ENCODE results near the gene DNAH10.

DNA sequence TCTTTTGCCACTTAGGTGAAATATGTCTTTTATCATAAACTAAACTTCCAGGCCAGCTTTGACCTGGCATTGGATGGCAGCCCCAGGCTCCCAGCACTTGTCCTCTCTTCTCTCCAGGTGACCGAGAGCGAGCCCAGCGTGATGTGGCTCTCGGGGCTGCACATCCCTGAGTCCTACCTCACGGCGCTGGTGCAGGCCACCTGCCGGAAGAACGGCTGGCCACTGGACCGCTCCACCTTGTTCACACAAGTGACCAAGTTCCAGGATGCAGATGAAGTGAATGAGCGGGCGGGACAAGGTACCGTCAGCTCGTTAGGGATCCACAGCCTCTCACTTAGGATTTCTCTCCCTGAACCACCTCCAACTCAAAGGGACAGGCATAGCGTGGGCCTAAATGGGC is 171.1 kb downstream of the DNAH10 start:
- TF ChIP-seq, protein P1, sequence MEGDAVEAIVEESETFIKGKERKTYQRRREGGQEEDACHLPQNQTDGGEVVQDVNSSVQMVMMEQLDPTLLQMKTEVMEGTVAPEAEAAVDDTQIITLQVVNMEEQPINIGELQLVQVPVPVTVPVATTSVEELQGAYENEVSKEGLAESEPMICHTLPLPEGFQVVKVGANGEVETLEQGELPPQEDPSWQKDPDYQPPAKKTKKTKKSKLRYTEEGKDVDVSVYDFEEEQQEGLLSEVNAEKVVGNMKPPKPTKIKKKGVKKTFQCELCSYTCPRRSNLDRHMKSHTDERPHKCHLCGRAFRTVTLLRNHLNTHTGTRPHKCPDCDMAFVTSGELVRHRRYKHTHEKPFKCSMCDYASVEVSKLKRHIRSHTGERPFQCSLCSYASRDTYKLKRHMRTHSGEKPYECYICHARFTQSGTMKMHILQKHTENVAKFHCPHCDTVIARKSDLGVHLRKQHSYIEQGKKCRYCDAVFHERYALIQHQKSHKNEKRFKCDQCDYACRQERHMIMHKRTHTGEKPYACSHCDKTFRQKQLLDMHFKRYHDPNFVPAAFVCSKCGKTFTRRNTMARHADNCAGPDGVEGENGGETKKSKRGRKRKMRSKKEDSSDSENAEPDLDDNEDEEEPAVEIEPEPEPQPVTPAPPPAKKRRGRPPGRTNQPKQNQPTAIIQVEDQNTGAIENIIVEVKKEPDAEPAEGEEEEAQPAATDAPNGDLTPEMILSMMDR (IDR thresholded peaks at IDR 0.05), result no peak
- TF ChIP-seq POLR2AphosphoS5 (IDR thresholded peaks at IDR 0.05; ENCODE audit: low read depth, low read length), result no peak
- TF ChIP-seq, protein P2, sequence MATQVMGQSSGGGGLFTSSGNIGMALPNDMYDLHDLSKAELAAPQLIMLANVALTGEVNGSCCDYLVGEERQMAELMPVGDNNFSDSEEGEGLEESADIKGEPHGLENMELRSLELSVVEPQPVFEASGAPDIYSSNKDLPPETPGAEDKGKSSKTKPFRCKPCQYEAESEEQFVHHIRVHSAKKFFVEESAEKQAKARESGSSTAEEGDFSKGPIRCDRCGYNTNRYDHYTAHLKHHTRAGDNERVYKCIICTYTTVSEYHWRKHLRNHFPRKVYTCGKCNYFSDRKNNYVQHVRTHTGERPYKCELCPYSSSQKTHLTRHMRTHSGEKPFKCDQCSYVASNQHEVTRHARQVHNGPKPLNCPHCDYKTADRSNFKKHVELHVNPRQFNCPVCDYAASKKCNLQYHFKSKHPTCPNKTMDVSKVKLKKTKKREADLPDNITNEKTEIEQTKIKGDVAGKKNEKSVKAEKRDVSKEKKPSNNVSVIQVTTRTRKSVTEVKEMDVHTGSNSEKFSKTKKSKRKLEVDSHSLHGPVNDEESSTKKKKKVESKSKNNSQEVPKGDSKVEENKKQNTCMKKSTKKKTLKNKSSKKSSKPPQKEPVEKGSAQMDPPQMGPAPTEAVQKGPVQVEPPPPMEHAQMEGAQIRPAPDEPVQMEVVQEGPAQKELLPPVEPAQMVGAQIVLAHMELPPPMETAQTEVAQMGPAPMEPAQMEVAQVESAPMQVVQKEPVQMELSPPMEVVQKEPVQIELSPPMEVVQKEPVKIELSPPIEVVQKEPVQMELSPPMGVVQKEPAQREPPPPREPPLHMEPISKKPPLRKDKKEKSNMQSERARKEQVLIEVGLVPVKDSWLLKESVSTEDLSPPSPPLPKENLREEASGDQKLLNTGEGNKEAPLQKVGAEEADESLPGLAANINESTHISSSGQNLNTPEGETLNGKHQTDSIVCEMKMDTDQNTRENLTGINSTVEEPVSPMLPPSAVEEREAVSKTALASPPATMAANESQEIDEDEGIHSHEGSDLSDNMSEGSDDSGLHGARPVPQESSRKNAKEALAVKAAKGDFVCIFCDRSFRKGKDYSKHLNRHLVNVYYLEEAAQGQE (IDR thresholded peaks at IDR 0.05; ENCODE audit: insufficient read depth in 1 of 2, low read depth in 2 of 2, low read length in 1 of 2), result no peak
- TF ChIP-seq TCF7L2 (IDR thresholded peaks at IDR 0.05; ENCODE audit: low read depth, low read length), result no peak
- no peak for TF ChIP-seq SIN3A (IDR thresholded peaks at IDR 0.05; ENCODE audit: borderline replicate concordance, insufficient read depth, low read depth, low read length)
